Measurements from ENCODE around the gene C6orf58.

DNA sequence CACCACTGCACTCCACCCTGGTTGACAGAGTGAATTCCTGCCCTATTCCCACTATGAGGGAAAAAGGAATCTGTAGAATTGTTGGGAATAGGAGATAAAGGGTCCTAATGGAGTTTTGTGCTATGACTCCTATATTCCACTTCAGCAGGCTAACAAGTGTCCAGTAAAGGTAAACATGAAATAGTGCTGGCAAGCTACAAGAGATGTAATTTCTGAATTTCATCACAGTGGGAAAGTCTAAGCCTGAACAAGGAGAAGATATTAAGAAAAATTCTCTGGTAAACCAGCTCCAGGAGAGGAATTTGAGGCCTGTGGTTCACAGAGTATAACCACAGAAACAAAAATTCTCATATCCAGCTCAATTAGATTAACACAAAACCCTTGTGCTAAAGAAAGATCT is 10.3 kb upstream of the C6orf58 start:
- TF ChIP-seq, protein P1, sequence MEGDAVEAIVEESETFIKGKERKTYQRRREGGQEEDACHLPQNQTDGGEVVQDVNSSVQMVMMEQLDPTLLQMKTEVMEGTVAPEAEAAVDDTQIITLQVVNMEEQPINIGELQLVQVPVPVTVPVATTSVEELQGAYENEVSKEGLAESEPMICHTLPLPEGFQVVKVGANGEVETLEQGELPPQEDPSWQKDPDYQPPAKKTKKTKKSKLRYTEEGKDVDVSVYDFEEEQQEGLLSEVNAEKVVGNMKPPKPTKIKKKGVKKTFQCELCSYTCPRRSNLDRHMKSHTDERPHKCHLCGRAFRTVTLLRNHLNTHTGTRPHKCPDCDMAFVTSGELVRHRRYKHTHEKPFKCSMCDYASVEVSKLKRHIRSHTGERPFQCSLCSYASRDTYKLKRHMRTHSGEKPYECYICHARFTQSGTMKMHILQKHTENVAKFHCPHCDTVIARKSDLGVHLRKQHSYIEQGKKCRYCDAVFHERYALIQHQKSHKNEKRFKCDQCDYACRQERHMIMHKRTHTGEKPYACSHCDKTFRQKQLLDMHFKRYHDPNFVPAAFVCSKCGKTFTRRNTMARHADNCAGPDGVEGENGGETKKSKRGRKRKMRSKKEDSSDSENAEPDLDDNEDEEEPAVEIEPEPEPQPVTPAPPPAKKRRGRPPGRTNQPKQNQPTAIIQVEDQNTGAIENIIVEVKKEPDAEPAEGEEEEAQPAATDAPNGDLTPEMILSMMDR (IDR thresholded peaks at IDR 0.05; ENCODE audit: low read depth, low read length, poor library complexity, severe bottlenecking) = no peak
- no peak for TF ChIP-seq EZH2phosphoT487 (IDR thresholded peaks at IDR 0.05; ENCODE audit: borderline replicate concordance, low read length)

Data from DOHH2 (cell line).